GM19043 (cell line): ENCODE data around the gene C9orf78.
A peak's percentile ranks its signal among the peaks of the same experiment; 100 is the strongest.

Source experiments
- ATAC-seq: cut with Tn5 transposase; IDR thresholded peaks from one replicate; pipeline ENCODE4 v1.9.1; 2021; ENCODE audit warnings: low read depth; ENCODE audit not compliant: unreplicated experiment

C9orf78 gene

GRCh38 chr9:129835128-129835859, at the start of gene C9orf78, which contains the start of gene USP20:
Gene C9orf78 (minus strand): TSS chr9:129835275. CDS start chr9:129835221, 54 bp downstream.
Gene USP20 (plus strand): TSS chr9:129835458. CDS start chr9:129852556, 17,098 bp downstream.
- ATAC-seq, result peak; percentile 93

DNA sequence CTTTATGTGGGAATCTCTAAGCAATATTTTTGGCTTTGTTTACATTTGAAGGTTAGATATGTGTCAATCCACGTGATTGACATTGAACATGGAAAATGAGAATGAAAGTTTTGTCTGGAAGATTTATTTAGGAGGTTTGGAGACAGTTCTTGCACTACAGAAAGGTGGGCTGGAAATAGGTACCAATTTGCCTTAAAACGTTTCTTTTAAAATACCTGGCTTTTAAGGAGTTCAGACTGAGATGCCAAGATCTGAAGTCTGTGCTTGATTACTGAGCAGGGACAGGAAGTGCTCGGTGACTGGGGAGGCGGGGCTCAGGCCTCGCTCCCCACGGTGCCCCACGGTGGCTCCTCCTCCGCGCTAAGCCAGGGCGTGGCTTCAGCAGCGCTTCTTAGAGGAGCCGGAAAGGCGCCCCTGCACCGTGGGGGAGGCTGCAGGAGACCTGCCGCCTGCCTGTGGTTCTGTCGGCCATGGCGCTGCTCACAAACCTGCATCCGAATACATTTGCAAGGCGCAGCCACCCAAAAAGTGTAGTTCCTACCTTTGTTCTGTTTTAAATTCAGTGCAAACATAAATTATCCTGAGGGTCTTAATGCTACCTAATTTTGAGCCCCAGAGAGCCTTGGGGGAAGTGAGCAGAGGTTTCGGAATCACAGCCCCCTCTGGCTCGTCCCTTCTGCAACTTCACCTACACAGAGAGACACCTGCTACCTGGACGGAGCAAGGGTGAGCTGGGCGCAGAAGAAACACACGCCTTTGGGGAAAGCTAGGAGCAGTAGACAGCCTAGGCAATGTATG, 49.3 kb upstream of the C9orf78 start:
- ATAC-seq, result peak; percentile 38

DNA sequence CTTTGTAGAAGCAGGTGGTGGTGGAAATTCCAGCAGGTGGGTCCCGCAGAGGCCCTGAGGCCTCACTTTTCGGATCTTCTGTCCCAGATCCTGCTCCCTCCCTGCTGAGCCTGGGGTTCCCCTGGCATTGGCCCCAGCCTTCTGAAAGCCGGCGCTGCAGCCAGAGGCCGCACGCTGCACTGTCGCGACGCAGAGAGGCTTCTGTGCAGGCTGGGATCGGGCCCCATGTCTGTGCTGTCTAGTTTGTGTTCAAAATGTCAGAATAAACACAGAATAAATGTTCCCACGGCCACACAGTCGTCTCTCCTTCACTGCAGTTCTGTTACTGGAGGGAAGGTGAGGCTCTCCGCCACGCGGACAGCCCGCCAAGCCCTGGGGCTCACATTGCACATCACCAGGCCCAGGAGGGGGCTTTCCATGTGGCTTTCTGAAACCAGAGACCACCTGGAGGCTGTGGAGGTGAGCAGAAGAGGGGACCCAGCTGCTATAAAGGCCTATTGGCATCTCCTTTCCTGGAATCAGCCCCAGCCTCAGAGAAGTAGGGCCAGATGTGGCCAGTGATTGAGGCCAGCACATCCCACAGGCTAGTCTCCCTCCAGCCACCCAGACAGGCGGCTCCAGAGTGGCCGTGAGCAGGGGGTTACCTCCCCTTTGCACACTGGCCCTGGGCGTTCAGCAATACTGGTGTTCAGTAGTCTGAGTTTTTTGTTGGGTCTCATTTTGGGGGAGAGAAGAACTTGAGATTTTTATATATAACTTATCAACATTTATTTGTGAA, 46.7 kb upstream of the C9orf78 start:
- ATAC-seq, result no peak

DNA sequence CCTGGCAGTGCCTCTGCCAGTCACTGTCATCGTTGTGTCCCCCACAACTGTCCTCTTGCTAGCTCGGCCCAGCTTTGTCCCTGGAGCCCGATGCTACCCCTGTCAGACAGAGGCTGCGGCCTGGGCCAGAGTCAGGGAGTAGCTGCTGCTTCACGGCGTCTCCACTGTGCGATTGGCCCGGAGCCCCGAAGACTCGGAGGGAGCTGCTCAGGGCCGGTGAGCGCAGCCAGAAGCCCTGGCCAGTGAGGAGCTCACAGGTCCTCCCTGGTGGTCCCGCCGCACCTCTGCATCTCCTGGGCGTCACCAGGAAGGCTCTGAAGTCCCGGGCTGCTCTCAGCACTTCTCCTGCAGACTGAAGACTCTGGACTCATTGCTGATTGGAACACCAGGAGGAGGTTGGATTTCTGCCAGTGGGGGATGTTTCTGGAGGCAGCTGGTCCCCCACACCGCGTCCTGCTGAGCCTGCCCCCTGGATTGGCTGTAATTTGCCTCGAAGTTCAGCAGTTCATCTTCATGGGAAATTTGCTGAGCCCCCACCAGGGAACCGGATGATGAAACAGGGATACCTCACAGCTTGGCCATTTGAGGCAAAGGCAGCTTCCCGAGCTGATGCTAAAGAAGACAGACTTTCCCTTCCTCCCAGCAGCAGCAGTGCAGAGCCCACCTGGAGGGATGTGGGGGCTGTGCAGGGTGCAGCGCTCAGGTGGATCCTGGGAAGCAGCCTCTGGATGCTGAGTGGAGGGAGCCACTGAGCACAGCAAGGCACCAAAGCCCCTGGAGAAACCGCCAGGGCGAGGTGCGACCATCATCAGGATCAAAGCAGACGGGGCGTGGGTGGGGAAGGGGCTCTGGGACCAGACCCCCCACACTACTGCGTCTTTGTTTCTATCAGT, 45.8 kb upstream of the C9orf78 start:
- ATAC-seq, result no peak

DNA sequence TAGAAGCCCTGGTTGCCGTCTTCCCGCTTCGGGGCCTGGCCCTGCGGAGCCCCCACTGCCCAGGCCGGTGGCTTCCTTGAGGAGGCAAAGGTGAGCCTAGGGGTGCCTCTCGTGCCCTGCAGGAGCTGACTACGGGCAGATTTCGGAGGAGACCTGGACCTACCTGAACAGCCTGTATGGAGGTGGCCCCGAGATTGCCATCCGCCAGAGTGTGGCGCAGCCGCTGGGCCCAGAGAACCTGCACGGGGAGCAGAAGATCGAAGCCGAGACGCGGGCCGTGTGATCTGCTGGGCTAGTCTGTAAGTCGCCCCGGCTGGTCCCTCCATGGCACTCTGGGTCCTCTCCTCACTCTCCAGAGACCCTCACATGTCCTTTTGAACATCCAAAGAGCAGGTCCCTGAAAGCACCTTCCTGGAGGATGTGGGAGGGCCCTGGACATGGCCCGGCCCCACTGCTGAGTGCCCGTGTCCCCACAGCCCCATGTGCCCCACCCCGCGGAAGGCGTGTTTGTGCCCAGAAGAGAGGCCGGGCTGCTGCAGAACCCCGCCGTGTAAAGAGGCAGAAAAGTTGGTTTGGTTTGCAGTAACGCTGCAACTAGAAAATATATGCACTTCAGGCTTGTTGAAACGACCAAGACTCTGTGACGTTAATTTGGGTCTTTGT, 45.0 kb upstream of the C9orf78 start:
- no peak for ATAC-seq

- no peak for ATAC-seq
Measured at GRCh38 chr9:129879103-129879699, 44.1 kb upstream of the C9orf78 start.

DNA sequence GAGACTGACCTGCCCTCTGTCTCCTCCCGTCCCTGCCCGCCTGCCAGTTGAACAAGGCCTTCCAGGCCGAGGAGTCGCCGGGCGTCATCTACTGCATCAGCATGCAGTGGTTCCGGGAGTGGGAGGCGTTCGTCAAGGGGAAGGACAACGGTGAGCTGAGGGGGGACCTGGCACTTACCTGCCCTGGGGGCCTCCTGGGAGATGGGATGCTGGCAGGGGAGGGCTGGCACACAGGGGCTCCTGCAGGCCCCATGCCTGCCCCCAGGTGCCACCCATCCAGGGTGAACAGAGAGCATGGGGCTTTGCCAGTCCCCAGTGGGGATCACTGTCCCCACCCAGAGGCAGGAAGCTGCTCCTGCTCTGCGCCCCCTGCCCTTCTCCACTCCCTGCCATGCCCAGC, 43.2 kb upstream of the C9orf78 start:
- no peak for ATAC-seq

DNA sequence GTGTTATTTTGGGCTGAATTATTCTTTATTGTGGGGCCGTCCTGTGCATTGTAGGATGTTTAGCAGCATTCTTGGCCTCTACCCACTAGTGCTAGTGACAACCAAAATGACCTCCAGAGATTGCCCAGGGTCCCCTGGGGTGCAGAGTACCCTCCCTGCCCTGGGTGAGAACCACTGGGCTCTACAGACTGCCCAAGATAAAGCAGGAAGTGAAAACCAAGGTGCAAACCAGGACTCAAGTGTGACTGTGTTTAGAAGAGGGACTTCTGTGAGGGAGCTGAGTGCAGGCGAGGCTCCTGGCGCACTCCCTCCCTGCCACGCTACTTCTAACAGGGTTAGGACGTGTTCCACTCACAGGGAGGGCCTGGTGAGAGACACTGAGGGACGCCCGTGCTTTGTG, 41.7 kb upstream of the C9orf78 start:
- ATAC-seq, result no peak

- ATAC-seq, result no peak
Measured at GRCh38 chr9:129875687-129876395, 40.8 kb upstream of the C9orf78 start.

DNA sequence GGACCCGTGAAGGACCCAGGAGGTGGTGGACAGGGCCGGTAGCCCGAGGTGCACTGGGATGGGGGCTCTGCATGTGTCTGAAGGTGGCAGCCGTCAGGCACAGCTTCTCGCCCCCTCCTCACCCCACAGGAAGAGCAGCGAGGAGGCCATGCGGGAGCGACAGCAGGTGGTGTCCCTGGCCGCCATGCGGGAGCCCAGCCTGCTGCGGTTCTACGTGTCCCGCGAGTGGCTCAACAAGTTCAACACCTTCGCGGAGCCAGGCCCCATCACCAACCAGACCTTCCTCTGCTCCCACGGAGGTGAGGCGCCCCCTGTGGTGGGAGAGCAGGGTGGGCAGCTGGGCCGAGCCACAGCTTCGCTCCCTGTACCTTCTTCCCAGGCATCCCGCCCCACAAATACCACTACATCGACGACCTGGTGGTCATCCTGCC, 40.1 kb upstream of the C9orf78 start:
- no peak for ATAC-seq

GRCh38 chr9:129874261-129875101, 39.4 kb upstream of the C9orf78 start:
- no peak for ATAC-seq

DNA sequence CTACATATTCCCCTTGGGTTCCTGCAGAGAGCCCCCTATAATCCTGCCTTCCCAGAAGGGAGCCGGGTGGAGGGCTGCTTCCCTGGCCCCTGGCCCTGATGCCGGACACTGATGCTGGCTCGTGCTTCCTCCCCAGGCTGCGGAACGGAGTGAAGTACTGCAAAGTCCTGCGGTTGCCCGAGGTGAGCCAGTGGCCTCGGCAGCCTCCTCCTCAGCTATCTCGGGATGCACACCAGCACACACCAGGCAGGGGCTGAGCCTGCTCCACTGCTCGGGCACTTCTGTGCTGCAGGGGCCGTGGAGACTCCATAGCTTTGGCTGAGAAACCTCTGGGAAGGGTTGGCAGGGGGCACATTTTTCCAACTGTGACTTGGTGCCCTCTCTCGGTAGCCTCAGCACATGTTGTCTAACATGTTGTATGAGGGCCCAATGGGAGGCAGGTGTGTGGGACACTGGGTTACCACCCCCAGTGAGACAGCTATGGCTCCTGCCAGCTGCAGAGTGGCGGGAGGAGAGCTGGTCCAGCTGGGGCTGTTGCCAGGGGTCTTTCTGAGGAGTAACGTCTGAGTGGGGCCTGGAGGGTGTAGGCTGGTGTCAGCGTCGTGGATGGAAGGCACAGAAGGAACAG, 38.6 kb upstream of the C9orf78 start:
- ATAC-seq, result no peak

DNA sequence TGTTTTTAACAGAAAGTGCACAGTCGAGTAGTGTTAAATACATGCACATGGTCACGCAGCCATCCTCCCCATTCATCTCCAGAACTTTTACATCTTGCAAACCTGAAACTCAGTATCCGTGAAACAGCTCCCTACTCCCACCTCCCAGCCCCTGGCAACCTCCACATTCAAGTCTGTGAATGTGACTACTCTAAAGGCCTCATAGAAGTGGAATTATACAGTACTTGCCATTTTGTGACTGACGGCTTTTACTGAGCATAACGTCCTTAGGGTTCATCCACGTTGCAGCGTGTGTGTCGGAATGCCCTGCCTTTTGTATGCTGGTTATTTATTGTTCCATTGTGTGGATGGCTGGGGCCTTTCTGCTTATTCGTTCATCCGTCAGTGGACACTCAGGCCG, 36.0 kb upstream of the C9orf78 start:
- ATAC-seq, result no peak

- ATAC-seq, result no peak
Measured at GRCh38 chr9:129869585-129870501, 34.8 kb upstream of the C9orf78 start.

GRCh38 chr9:129868872-129869486, 33.9 kb upstream of the C9orf78 start:
- ATAC-seq, result no peak
